Coronary artery (tissue), 2 donors: Measurements from ENCODE around the gene MORN1.

Experiments
- DNase-seq: peaks from one replicate; pipeline ENCODE4 v3.0.0-alpha.2; 2017; ENCODE audit warnings: low spot score
- H3K27ac ChIP-seq, 2 donors: fragments of 200-600 bp; sonication (generic); one replicate each; pipeline ENCODE4 v1.5.1; 2016 to 2019
- H3K4me3 ChIP-seq: fragments of 200-600 bp; sonication (generic); 2 replicates; pipeline ENCODE4 v1.5.1; 2016; ENCODE audit warnings: mild to moderate bottlenecking, moderate library complexity
- CTCF ChIP-seq: fragments of 200-600 bp; sonication (generic); IDR thresholded peaks from one replicate; pipeline ENCODE4 v1.5.1; 2019; ENCODE audit warnings: antibody characterized with exemption

Gene MORN1

GRCh38 chr1:2394761-2395160 is 3.4 kb upstream of the MORN1 start:
- TF ChIP-seq CTCF: no peak
- no peak overlapping the region for H3K27ac ChIP-seq
- DNase-seq: no peak

GRCh38 chr1:2394220-2394619 is 2.9 kb upstream of the MORN1 start:
- no peak for TF ChIP-seq CTCF
- no peak overlapping the region for H3K4me3 ChIP-seq
- H3K27ac ChIP-seq: no peak overlapping the region
- no peak for DNase-seq

More at GRCh38 chr1:2394761-2395160, 3.4 kb upstream of the MORN1 start:
- no peak overlapping the region for H3K4me3 ChIP-seq

- no peak for DNase-seq
These were observed 2.1 kb upstream of the MORN1 start for GRCh38 chr1:2393471-2393877.

GRCh38 chr1:2392686-2393085 is 1.3 kb upstream of the MORN1 start:
- DNase-seq: no peak
- no peak overlapping the region for H3K27ac ChIP-seq

More at GRCh38 chr1:2393471-2393877, 2.1 kb upstream of the MORN1 start:
- H3K27ac ChIP-seq: no peak overlapping the region
- peak overlapping the region; percentile 0 for H3K4me3 ChIP-seq
- TF ChIP-seq CTCF: no peak

GRCh38 chr1:2391931-2392509 is 666 bp upstream of the MORN1 start:
- TF ChIP-seq CTCF: no peak
- Histone ChIP-seq H3K4me3 (peak overlapping the region; percentile 95), H3K27ac (peak overlapping the region; percentile 84 to 92)
- DNase-seq: no peak

More at GRCh38 chr1:2392686-2393085, 1.3 kb upstream of the MORN1 start:
- no peak for TF ChIP-seq CTCF
- peak overlapping the region; percentile 95 for H3K4me3 ChIP-seq

- Histone ChIP-seq H3K27ac (no peak overlapping the region), H3K4me3 (no peak overlapping the region)
- DNase-seq: no peak
- no peak for TF ChIP-seq CTCF
These were observed 1.7 kb downstream of the MORN1 start for GRCh38 chr1:2389644-2390043.
